Mesothelial cell of epicardium (in vitro differentiated cells): ENCODE measurements around the gene PPP1R2. TPM values are rescaled to one million over a fixed set of nuclear protein-coding genes. Genes with fewer than 3 reads are reported as not detected.

ENCODE experiments used
- DNase-seq, 2 experiments: peaks; one replicate each; pipeline ENCODE4 v3.0.0; 2021; ENCODE audit warnings: low spot score in 2 of 2; ENCODE audit not compliant: unreplicated experiment in 2 of 2
- H3K27ac Mint-ChIP-seq: 2 replicates; pipeline ENCODE4 v1.8.0; 2021; ENCODE audit warnings: mixed read lengths
- H3K27me3 Mint-ChIP-seq: 2 replicates; pipeline ENCODE4 v1.8.0; 2021; ENCODE audit warnings: low read depth, mixed read lengths
- H3K36me3 Mint-ChIP-seq: 2 replicates; pipeline ENCODE4 v1.8.0; 2021; ENCODE audit warnings: mixed read lengths
- H3K4me1 Mint-ChIP-seq: 2 replicates; pipeline ENCODE4 v1.8.0; 2021; ENCODE audit warnings: mixed read lengths
- H3K4me3 Mint-ChIP-seq: 2 replicates; pipeline ENCODE4 v1.8.0; 2021; ENCODE audit warnings: mild to moderate bottlenecking, moderate library complexity, mixed read lengths
- H3K9me3 Mint-ChIP-seq: 2 replicates; pipeline ENCODE4 v1.8.0; 2021; ENCODE audit warnings: mixed read lengths
- total RNA-seq: library from RNA; stranded (reverse); gene quantifications from 3 replicates; pipeline ENCODE4 v1.2.1, GENCODE V29; 2021
- TF ChIP-seq, protein P1 (sequence below): fragments of 200-600 bp; sonication (generic); IDR thresholded peaks from one replicate; pipeline ENCODE4 v1.5.0; 2021; ENCODE audit warnings: antibody characterized with exemption; ENCODE audit not compliant: unreplicated experiment

PPP1R2 gene
- total RNA-seq, 1 donor from 2014 or later, result 27.4 TPM

GRCh38 chr3:195539479-195539878 lies 3.6 kb downstream of the PPP1R2 start:
- Mint-ChIP-seq H3K27me3 (no peaks in the 10 kb centered on the region), H3K4me1 (peaks cover 43% of the 10 kb centered on the region), H3K36me3 (peaks cover 7% of the 10 kb centered on the region), H3K4me3 (no peak overlapping the region), H3K27ac (no peak overlapping the region), H3K9me3 (no peaks in the 10 kb centered on the region)
- no peak for DNase-seq
- TF ChIP-seq, protein P1, sequence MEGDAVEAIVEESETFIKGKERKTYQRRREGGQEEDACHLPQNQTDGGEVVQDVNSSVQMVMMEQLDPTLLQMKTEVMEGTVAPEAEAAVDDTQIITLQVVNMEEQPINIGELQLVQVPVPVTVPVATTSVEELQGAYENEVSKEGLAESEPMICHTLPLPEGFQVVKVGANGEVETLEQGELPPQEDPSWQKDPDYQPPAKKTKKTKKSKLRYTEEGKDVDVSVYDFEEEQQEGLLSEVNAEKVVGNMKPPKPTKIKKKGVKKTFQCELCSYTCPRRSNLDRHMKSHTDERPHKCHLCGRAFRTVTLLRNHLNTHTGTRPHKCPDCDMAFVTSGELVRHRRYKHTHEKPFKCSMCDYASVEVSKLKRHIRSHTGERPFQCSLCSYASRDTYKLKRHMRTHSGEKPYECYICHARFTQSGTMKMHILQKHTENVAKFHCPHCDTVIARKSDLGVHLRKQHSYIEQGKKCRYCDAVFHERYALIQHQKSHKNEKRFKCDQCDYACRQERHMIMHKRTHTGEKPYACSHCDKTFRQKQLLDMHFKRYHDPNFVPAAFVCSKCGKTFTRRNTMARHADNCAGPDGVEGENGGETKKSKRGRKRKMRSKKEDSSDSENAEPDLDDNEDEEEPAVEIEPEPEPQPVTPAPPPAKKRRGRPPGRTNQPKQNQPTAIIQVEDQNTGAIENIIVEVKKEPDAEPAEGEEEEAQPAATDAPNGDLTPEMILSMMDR, result no peak

GRCh38 chr3:195537995-195538394 lies 5.1 kb downstream of the PPP1R2 start:
- no peaks in the 10 kb centered on the region for H3K9me3 Mint-ChIP-seq
- H3K27ac Mint-ChIP-seq, result no peak overlapping the region
- H3K4me1 Mint-ChIP-seq, result peaks cover 35% of the 10 kb centered on the region
- TF ChIP-seq, protein P1, result no peak
- DNase-seq, result no peak
- H3K36me3 Mint-ChIP-seq, result peaks cover 7% of the 10 kb centered on the region
- no peaks in the 10 kb centered on the region for H3K27me3 Mint-ChIP-seq
- no peak overlapping the region for H3K4me3 Mint-ChIP-seq

DNA sequence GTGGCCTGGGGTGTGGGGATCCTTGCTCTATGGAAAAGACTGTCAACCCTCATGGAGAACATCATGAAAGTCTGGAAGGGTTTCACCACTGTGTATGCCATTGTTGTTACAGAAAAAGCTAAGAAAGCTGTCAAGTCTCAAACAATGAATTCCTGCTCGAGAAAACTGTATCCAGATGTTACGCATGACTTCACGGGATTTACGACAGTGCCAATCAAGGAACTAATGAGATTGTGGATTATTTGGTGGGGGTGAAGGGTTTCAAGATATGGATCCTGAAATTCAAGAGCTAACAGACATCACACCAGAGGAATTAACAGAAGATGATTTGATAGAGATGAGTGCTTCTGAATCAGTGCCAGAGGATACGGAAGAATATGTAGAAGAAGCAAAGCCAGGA lies 7.8 kb downstream of the PPP1R2 start:
- Mint-ChIP-seq H3K27me3 (no peaks in the 10 kb centered on the region), H3K27ac (no peak overlapping the region), H3K4me1 (peaks cover 17% of the 10 kb centered on the region), H3K4me3 (no peak overlapping the region), H3K36me3 (peaks cover 7% of the 10 kb centered on the region), H3K9me3 (no peaks in the 10 kb centered on the region)
- TF ChIP-seq, protein P1, result no peak
- DNase-seq, result no peak

GRCh38 chr3:195532834-195533233 lies 10.3 kb downstream of the PPP1R2 start:
- Mint-ChIP-seq H3K27ac (no peak overlapping the region), H3K4me3 (no peak overlapping the region), H3K4me1 (peaks cover 3% of the 10 kb centered on the region), H3K27me3 (no peaks in the 10 kb centered on the region), H3K36me3 (peaks cover 17% of the 10 kb centered on the region), H3K9me3 (no peaks in the 10 kb centered on the region)
- no peak for DNase-seq
- TF ChIP-seq, protein P1, result no peak

DNA sequence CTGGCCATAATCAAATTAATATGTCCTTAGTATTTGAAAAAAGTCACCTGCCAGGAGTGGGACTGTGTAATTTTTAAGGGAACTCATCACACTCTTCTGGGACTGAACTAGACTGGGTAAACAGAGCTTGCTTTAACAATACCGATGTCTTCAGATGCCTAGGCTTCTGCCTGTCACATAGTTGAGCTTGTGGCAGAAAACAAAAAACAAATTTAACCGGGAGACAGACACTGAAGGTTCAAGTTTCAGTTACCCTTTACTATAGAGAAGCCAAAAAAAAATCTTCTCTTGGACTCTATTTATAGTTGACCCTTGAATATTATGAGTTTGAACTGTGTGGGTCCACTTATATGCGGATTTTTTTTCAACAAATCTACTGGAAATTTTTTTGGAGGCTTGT lies 10.8 kb downstream of the PPP1R2 start:
- no peak overlapping the region for H3K27ac Mint-ChIP-seq
- DNase-seq, result no peak
- TF ChIP-seq, protein P1, result no peak
- no peaks in the 10 kb centered on the region for H3K27me3 Mint-ChIP-seq
- no peak overlapping the region for H3K4me3 Mint-ChIP-seq
- H3K9me3 Mint-ChIP-seq, result no peaks in the 10 kb centered on the region
- peaks cover 3% of the 10 kb centered on the region for H3K4me1 Mint-ChIP-seq
- H3K36me3 Mint-ChIP-seq, result peaks cover 20% of the 10 kb centered on the region

- no peak for DNase-seq
- Mint-ChIP-seq H3K27ac (no peak overlapping the region), H3K4me3 (no peak overlapping the region), H3K9me3 (no peaks in the 10 kb centered on the region), H3K27me3 (no peaks in the 10 kb centered on the region), H3K36me3 (peaks cover 20% of the 10 kb centered on the region), H3K4me1 (peaks cover 3% of the 10 kb centered on the region)
- TF ChIP-seq, protein P1, result no peak
Observed at GRCh38 chr3:195531683-195532082, 11.4 kb downstream of the PPP1R2 start.
